Ovary (tissue), 3 donors: ENCODE measurements around the gene ODF2L.

Experiments
- CTCF ChIP-seq, 3 donors: fragments of 450-650 bp in 2 of 3; fragments of 200-600 bp in 1 of 3; IDR thresholded peaks; one replicate each; pipeline versions ENCODE4 v1.5.1 to v1.8.0; 2016 to 2022; ENCODE audit warnings: antibody characterized with exemption in 3 of 3, mild to moderate bottlenecking in 1 of 3
- EP300 ChIP-seq: sonication (generic); formaldehyde crosslinking; IDR thresholded peaks from one replicate; pipeline ENCODE4 v1.6.1; 2017; ENCODE audit warnings: antibody characterized with exemption
- POLR2A ChIP-seq: fragments of 450-650 bp; IDR thresholded peaks from one replicate; pipeline ENCODE4 v1.6.1; 2017; ENCODE audit warnings: antibody characterized with exemption, mild to moderate bottlenecking, moderate library complexity
- donor health status: DM: no; HTN: no; CAD: no.

GRCh38 chr1:86322241-86322640 is 73.9 kb downstream of the ODF2L start:
- TF ChIP-seq CTCF (IDR thresholded peaks at IDR 0.05) (no peak), POLR2A (no peak), EP300 (no peak)
